IPS-NIHi11 (cell line): Measurements from ENCODE around the gene LRRC15.

Experiments used
- DNase-seq: peaks from one replicate; pipeline ENCODE4 v3.0.0; 2012; ENCODE audit warnings: mixed read lengths, low spot score

The LRRC15 gene

DNA sequence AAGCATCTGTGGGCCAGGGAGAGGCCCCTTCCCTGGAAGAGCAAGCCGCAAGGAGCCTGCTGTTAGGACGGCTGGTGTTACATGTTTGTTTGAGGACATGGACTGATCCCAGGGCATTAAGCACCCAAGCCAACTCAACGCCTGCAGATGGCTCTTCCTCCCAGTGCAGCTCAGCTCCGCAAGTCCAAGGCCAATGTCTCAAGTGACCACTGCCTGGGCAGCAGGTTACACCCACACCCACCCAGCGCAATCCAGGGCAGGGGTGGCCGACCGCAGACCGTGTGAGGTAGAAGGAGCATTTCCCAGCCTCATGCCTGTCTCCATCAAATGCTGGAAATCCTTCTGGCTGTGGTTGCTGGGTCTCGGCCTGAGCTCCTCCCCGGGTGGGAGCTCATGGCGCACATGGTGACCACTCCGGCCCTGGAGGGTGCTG, 15.0 kb upstream of the LRRC15 start:
- no peak for DNase-seq

GRCh38 chr3:194384156-194384555, 14.6 kb upstream of the LRRC15 start:
- no peak for DNase-seq

- no peak for DNase-seq
These were observed 13.9 kb upstream of the LRRC15 start for GRCh38 chr3:194383276-194383940.

- no peak for DNase-seq
These were observed 13.3 kb upstream of the LRRC15 start for GRCh38 chr3:194382892-194383223.

GRCh38 chr3:194382196-194382891, 12.8 kb upstream of the LRRC15 start:
- no peak for DNase-seq

GRCh38 chr3:194381460-194381875, 11.9 kb upstream of the LRRC15 start:
- DNase-seq, result peak; percentile 85

GRCh38 chr3:194380326-194380725, 10.8 kb upstream of the LRRC15 start:
- no peak for DNase-seq

GRCh38 chr3:194379651-194380050, 10.1 kb upstream of the LRRC15 start:
- no peak for DNase-seq

- DNase-seq, result no peak
These were observed 9.7 kb upstream of the LRRC15 start for GRCh38 chr3:194379231-194379630.

DNA sequence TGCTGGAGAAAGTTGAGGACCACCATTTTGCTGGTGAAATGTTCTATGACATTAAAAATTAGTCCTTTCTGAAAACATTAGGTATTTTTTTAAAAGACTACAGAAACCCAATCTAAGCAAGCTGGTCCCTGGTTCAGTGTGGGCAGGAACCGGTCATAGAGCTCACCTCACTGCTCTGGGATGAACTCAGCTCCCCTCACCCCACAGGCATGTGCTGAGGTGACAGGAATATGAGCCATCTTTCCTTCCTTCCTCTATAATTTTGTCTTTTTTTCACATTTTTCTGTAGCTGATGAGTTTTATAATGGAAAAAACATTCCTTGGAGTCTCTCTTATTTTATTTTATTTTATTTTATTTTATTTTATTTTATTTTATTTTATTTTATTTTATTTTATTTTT, 8.2 kb upstream of the LRRC15 start:
- no peak for DNase-seq

DNA sequence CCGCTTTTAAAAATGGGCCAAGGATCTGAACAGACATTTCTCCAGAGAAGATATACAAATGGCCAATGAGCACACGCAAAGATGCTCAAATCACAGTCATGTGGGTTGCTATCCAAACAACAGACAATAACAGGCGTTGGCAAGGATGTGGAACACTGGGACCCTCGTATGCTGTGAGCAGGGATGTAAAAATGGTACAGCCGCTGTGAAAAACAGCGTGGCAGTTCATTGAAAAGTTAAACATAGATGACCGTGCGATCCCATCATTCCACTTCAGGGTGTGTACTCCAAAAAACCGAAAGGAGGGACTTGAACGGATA, 6.7 kb upstream of the LRRC15 start:
- no peak for DNase-seq

DNA sequence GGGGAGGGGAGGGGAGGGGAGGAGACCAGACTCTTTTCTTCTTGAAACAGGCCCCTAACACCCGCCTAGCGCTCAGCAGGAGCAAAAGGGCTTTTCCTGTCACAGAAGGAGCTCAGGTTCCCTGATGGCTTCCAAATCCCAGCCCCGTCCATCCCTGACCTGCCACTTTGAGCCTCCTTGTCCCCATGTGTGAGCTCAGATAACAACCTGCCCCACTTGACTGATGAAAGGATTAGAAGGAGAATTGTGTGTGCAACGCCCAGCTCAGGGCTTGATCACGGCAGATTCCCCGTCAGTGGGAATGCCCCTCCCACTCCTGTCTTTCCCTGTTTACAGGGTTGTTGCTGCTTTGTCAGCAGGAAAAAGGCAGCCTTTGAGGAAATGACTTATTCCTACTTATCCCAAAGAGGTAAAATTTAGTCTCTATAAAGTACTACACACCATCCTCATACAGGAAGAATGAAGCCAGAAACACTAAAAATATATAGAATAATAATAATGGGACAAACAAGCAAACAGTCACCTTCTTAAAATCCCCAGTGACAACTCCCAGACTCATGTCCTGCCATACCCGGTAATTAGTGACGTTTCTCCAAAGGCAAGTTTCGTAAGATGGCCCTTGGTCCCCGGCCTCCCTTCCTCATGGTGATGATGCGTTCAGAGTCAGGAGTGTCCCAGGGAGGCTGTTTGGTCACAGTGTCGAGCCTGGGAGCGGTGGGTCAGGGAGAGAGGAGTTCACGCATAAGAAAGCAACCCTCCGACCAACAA, 6.1 kb upstream of the LRRC15 start:
- DNase-seq, result peak; percentile 52

DNA sequence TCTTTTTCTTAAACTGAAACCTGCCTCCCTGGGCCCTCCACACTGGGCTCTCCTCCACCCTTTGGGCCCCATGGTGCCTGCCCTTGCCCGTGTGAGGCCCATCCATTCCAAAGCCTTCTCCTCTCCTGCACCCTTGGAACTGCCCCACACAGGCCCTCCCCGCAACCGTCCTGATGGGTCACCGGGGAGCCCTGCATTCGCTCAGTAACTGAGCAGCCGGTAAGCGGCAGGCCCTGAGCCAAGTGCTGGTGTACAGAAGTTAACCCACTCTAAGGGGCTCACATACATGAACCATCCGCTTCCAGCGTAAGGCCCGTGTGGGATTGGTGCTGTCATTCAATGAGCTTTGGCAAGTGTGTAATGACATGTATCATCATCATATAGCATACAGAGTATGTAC, 5.4 kb upstream of the LRRC15 start:
- DNase-seq, result no peak

DNA sequence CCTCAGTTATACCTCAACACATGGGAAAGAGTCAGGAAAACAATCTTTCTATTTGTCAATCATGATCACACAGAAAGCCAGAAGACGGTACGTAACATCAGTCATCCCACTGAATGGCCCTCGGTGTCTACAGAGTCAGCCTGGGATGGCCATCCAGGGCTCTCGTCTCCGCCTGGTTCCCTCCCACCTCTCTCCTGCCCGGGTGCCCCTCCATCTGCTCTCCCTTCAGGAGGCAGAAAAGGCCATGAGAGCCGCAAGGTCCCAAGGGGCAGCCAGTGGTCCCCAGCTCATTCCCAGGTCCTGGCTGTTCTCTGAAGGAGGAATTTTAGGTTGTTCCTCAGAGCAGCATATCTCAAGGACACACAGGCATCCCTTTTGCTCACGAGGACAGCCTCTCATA, 4.4 kb upstream of the LRRC15 start:
- no peak for DNase-seq

- no peak for DNase-seq
These were observed 3.5 kb upstream of the LRRC15 start for GRCh38 chr3:194373028-194373427.

DNA sequence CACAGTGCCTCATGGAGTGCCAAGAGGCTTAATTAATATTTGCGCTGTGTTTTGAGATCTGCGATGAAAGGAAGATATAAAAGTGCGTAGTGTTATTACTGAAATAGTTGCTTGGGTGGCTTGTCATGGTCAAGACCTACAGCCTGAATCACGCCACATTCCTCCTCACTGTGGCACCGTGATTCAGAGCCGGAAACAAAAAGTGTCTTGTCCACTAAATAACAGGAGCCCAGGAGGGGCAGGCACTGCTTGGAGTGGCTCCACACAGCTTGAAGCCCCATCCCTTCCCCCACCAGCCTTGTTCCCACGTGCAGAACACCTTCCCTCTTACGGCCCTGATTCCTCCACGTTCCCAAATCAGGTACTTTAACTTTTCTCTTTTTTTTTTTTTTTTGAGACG, 1.2 kb upstream of the LRRC15 start:
- DNase-seq, result no peak

GRCh38 chr3:194368918-194369317, 625 bp downstream of the LRRC15 start:
- DNase-seq, result no peak

DNA sequence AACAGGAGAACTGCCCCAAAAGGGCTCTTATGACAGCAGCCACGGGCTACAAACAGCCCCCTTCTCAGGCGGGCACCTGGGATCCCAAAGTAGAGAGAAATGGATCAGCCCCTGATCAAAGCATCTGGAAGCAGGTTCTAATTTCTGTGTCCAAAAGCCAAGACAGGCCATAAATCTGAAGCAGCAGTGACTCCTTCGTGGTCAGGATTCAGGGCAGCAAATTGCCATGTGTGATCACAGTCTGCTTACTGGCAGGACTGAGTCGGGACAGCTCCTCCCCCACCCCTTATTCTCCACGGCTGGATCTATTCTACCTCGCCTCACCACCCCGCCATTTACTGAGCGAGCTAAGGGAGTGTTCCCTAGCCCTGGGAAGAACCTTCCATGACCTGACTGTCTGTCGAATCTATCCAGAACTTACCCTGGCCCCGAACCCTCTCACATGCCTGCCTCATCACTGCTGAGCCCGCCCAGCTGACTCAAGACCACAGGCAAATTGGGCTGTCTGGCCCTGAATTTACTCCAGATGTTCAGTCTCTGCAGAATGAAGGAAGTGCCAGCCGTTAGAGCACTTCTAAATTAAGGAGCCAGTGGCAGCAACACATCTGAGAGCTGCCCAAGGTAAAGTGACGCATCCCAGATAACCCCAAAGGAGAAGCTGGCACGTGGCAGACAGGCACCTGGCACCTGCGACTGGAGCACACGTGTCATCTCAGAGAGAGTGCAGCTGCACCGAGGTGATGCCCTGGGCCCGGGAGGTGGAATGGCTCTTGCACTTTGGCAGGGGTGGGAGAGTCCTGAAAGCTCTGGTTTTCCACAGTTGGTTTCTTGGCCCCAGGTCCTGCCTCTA, 1.3 kb downstream of the LRRC15 start:
- DNase-seq, result no peak

GRCh38 chr3:194365978-194366490, 3.5 kb downstream of the LRRC15 start:
- no peak for DNase-seq

DNA sequence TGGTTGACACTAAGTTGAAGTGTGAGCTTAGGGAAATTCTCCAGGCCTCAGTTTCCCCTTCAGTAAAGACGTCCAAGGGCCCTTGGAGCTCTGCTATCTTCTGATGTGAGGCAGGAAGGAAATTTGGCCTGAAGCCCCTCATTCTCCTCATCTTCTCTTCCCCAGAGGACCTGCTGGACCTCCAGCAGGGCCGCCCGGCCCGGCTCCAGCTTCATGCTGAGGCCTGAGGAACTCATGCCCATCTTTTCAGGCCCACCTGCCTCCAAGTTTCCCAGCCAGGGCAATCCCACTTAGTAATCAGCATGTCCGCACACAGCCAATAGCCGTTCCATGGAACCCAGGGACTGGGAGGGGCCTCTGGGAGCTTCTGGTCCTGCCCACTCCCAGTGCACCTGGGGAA, 4.0 kb downstream of the LRRC15 start:
- DNase-seq, result no peak

- peak; percentile 46 for DNase-seq
These were observed 4.7 kb downstream of the LRRC15 start for GRCh38 chr3:194364652-194365434.

DNA sequence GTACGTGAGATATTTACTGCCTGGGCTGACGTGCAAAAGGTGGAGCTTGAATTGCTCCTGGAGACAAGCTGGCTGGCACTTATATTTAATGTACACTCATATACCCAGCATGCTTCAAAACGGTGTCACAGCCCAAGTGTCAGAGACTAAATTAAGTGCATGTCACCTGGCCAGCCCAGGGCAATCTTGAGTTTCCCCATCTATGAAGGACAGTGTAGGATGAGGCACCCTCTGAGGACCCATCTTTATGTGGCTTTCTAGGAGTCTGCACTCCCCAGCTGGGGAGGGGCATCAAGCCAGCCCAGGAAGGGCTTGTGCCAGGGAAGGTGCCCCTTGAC, 5.3 kb downstream of the LRRC15 start:
- no peak for DNase-seq
